GM12878 (cell line): Measurements from ENCODE around the gene HIGD1C. TPM values are rescaled to one million over a fixed set of nuclear protein-coding genes. Genes with fewer than 3 reads are reported as not detected.

Experiments
- ATAC-seq: fragments of 200-7000 bp; cut with Tn5 transposase; 3 replicates; pipeline ENCODE4 v1.9.1; 2020; ENCODE audit warnings: mild to moderate bottlenecking, moderate library complexity
- BruUV-seq: library from RNA; stranded (reverse); fragments of 400-500 nt; replicated peaks from 2 replicates; lab custom pipeline; 2021; lab: Mats Ljungman, UMichigan
- CTCF ChIA-PET: fragments of 300-600 bp; sonication (Branson Sonifier 250); formaldehyde crosslinking; extraction: SDS; loops from one replicate; lab custom pipeline; 2021; ENCODE audit warnings: inconsistent platforms; lab: Yijun Ruan, JAX
- POLR2A ChIA-PET: fragments of 350-600 bp; formaldehyde crosslinking; extraction: SDS; loops from one replicate; lab custom pipeline; 2021; ENCODE audit warnings: inconsistent platforms; lab: Charles Lee
- RAD21 ChIA-PET: fragments of 300-600 bp; sonication (Branson Sonifier 250); formaldehyde crosslinking; loops from one replicate; lab custom pipeline; 2023; ENCODE audit warnings: antibody characterized with exemption; ENCODE audit not compliant: unreplicated experiment; lab: Charles Lee
- SMC1A ChIA-PET: fragments of 300-600 bp; sonication (Branson Sonifier 250); formaldehyde crosslinking; loops from one replicate; lab custom pipeline; 2023; ENCODE audit not compliant: unreplicated experiment, uncharacterized antibody; lab: Charles Lee
- DNase-seq: peaks from one replicate; pipeline ENCODE4 v3.0.0-alpha.2; 2011; ENCODE audit warnings: low read depth, low spot score
- FAIRE-seq: peaks from 3 replicates; lab custom pipeline; 2011; peaks lifted over from hg19 to GRCh38; lab: Jason Lieb, UNC
- H2AFZ ChIP-seq: 2 replicates; pipeline ENCODE4 v1.6.0; 2011; ENCODE audit warnings: low read depth, low read length, control low read depth; ENCODE audit not compliant: control insufficient read depth
- H3K27ac ChIP-seq: 2 replicates; pipeline ENCODE4 v1.5.1; 2011; ENCODE audit warnings: control low read depth; ENCODE audit not compliant: control insufficient read depth, insufficient read depth
- H3K27me3 ChIP-seq, 2 experiments: replicated peaks in 1 of 2; 2 replicates each; pipeline versions ENCODE4 v1.6.0 to v1.6.1; 2011; ENCODE audit warnings: low read length in 1 of 2; ENCODE audit not compliant: control insufficient read depth in 2 of 2, insufficient read depth in 2 of 2
- H3K36me3 ChIP-seq, 2 experiments: 2 replicates each; pipeline ENCODE4 v1.5.1; 2011; ENCODE audit warnings: low read length in 1 of 2; ENCODE audit not compliant: control insufficient read depth in 2 of 2, insufficient read depth in 2 of 2
- H3K4me1 ChIP-seq: 2 replicates; pipeline ENCODE4 v1.6.1; 2011; ENCODE audit warnings: mild to moderate bottlenecking, low read length, moderate library complexity, mixed read lengths; ENCODE audit not compliant: control insufficient read depth, insufficient read depth
- H3K4me2 ChIP-seq: 2 replicates; pipeline ENCODE4 v1.6.0; 2011; ENCODE audit warnings: control low read depth; ENCODE audit not compliant: control insufficient read depth, insufficient read depth
- H3K4me3 ChIP-seq: fragments of 200-600 bp; sonication (generic); 2 replicates; pipeline ENCODE4 v1.5.1; 2016
- H3K79me2 ChIP-seq: 2 replicates; pipeline ENCODE4 v1.6.0; 2011; ENCODE audit warnings: low read length; ENCODE audit not compliant: control insufficient read depth, insufficient read depth
- H3K9ac ChIP-seq: 2 replicates; pipeline ENCODE4 v1.8.0; 2011; ENCODE audit warnings: low read length, control low read depth, mixed read lengths; ENCODE audit not compliant: control insufficient read depth, insufficient read depth
- H3K9me3 ChIP-seq: replicated peaks from 3 replicates; pipeline ENCODE4 v1.5.1; 2011; ENCODE audit warnings: mild to moderate bottlenecking, low read length; ENCODE audit not compliant: control insufficient read depth, insufficient read depth
- H4K20me1 ChIP-seq: 2 replicates; pipeline ENCODE4 v1.6.0; 2011; ENCODE audit not compliant: control insufficient read depth, insufficient read depth
- CHD1 ChIP-seq: IDR thresholded peaks from 2 replicates; pipeline ENCODE4 v1.6.1; 2012; ENCODE audit warnings: low read depth, low read length, improper control_type of control experiment
- GATAD2B ChIP-seq: fragments of 450-650 bp; conservative IDR thresholded peaks from 2 replicates; pipeline ENCODE4 v1.6.1; 2017; ENCODE audit warnings: low read depth, mild to moderate bottlenecking, moderate library complexity
- NFIC ChIP-seq: IDR thresholded peaks from 2 replicates; pipeline ENCODE4 v1.6.1; 2012; ENCODE audit warnings: low read depth, mild to moderate bottlenecking, inconsistent platforms, low read length, moderate library complexity
- POLR2AphosphoS2 ChIP-seq: IDR thresholded peaks from 2 replicates; pipeline ENCODE4 v1.6.1; 2011; ENCODE audit warnings: low read depth, mild to moderate bottlenecking, low read length, improper control_type of control experiment, moderate library complexity
- SP1 ChIP-seq: IDR thresholded peaks from one replicate; pipeline ENCODE4 v1.6.1; 2011; ENCODE audit warnings: low read depth, low read length
- STAT1 ChIP-seq: fragments of 450-650 bp; conservative IDR thresholded peaks from 2 replicates; pipeline ENCODE4 v1.6.1; 2014; ENCODE audit warnings: antibody characterized with exemption, mild to moderate bottlenecking
- ZNF217 ChIP-seq: fragments of 450-650 bp; IDR thresholded peaks from 2 replicates; pipeline ENCODE4 v1.6.1; 2017; ENCODE audit warnings: antibody characterized with exemption, mild to moderate bottlenecking
- ZNF274 ChIP-seq: IDR thresholded peaks from one replicate; pipeline ENCODE4 v1.8.0; 2011; ENCODE audit not compliant: insufficient read length, insufficient read depth
- ZNF622 ChIP-seq: fragments of 450-650 bp; IDR thresholded peaks from 2 replicates; pipeline ENCODE4 v1.6.1; 2017; ENCODE audit warnings: mild to moderate bottlenecking, inconsistent platforms
- WGBS: methylation state at CpG from one replicate; pipeline ENCODE4 v1.1.6; 2016; ENCODE audit warnings: low lambda C conversion rate; ENCODE audit not compliant: insufficient replicate concordance, insufficient coverage; ENCODE audit errors: missing lambda C conversion rate; 5-methylcytosine and 5-hydroxymethylcytosine counted together
- in situ Hi-C: fragments of 300-500 bp; cut with MboI; formaldehyde crosslinking; loops from 9 replicates; pipeline ENCODE4 v1.14.3; 2018; ENCODE audit warnings: mixed read lengths
- intact Hi-C: fragments of 100-400 bp; cut with micrococcal nuclease; formaldehyde crosslinking; loops from one replicate; pipeline ENCODE4 v1.14.2; 2022; ENCODE audit not compliant: unreplicated experiment
- polyA plus RNA-seq, 11 experiments: library from polyadenylated mRNA; depleted of rRNA in 4 of 11; unstranded in 6 of 11; stranded (reverse) in 5 of 11; fragments of >200 nt; fragmentation: Nextera tagmentation in 4 of 11; fragmentation: Illumina TruSeq in 1 of 11; extraction: Ambion mirVana in 4 of 11; extraction: Trizol in 1 of 11; gene quantifications; 1 replicate in 1 of 11; 2 replicates in 10 of 11; pipeline versions ENCODE4 v1.2.1 to v1.2.3, GENCODE V29; 2011 to 2016; ENCODE audit warnings: inconsistent platforms in 2 of 11, missing spikeins in 2 of 11, low read depth in 1 of 11
- total RNA-seq, 4 experiments: library from RNA; depleted of rRNA in 3 of 4; stranded (reverse); fragments of >200 nt in 3 of 4; fragmentation: Illumina TruSeq in 1 of 4; extraction: Trizol in 1 of 4; gene quantifications; 2 replicates each; pipeline versions ENCODE4 v1.2.1 to v1.2.3, GENCODE V29; 2013 to 2021
- TF ChIP-seq, protein P1 (sequence below): fragments of 450-650 bp; formaldehyde crosslinking; IDR thresholded peaks from 2 replicates; pipeline ENCODE4 v1.4.0; 2022; ENCODE audit warnings: mild to moderate bottlenecking, moderate library complexity
- TF ChIP-seq, protein P2 (sequence below): fragments of 450-650 bp; IDR thresholded peaks from 2 replicates; pipeline ENCODE4 v1.6.1; 2017; ENCODE audit warnings: low read depth, mild to moderate bottlenecking, moderate library complexity

The HIGD1C gene
- total and polyA plus RNA-seq, 10 of the 15 experiments (the other 5 are each of a cell fraction or from before 2014, with no cell fraction given) = not detected

DNA sequence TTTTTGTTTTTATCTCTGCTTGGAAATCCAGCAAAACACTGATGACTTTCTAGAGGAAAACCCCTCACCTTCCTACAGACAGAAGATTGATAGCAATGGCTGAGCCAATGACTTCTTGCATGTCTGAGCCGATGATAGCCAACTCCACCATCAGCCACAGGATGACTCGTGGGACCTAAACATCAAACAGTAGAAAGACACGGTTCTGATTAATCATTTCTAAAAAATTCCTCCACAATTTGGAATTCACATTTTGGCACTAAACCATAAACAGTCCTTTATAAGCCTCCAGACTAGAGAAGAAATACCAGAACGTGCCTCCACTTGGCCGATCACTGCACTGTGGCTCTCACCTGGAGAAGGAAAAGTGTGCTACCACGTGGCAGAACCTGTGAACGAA lies 47.9 kb downstream of the HIGD1C start:
- Histone ChIP-seq H3K27ac (no peak overlapping the region), H3K9me3 (no peaks in the 10 kb centered on the region), H3K4me3 (no peak overlapping the region), H2AFZ (no peak overlapping the region), H3K27me3 (no peaks in the 10 kb centered on the region), H3K9ac (no peak overlapping the region), H3K36me3 (peaks cover 4 to 15% of the 10 kb centered on the region in 2 experiments), H3K79me2 (no peaks in the 10 kb centered on the region), H3K4me2 (no peak overlapping the region), H4K20me1 (no peaks in the 10 kb centered on the region), H3K4me1 (no peaks in the 10 kb centered on the region)
- no peak for ATAC-seq
- TF ChIP-seq SP1 (no peak), GATAD2B (no peak), NFIC (no peak), POLR2AphosphoS2 (no peak), STAT1 (no peak)
- POLR2A ChIA-PET = no interaction called here
- WGBS = 84% methylated on average over 7 of the region's 7 CpGs
- intact Hi-C loops = no loop called here
- in situ Hi-C loops = no loop called here
- RAD21 ChIA-PET = no interaction called here
- no peak for DNase-seq
- BruUV-seq = no TSS peak
- CTCF ChIA-PET = no interaction called here
- no peak for FAIRE-seq
- SMC1A ChIA-PET = no interaction called here

GRCh38 chr12:51001799-51002198 lies 49.5 kb downstream of the HIGD1C start:
- DNase-seq (no peak), FAIRE-seq (no peak), ATAC-seq (no peak)
- ChIA-PET SMC1A (no interaction called here), CTCF (no interaction called here), POLR2A (interaction anchor here (0.6 kb wide), 1 partner anchor 17 kb away, joined by 4 read pairs; no protein-coding TSS in a partner anchor), RAD21 (no interaction called here)
- no TSS peak for BruUV-seq
- 93% methylated on average over 1 of the region's 1 CpG for WGBS
- Histone ChIP-seq H3K4me3 (no peak overlapping the region), H3K27ac (no peak overlapping the region), H3K9me3 (no peaks in the 10 kb centered on the region), H3K4me2 (no peak overlapping the region), H3K9ac (no peak overlapping the region), H2AFZ (no peak overlapping the region), H3K79me2 (no peaks in the 10 kb centered on the region), H3K36me3 (peaks cover 2 to 9% of the 10 kb centered on the region in 2 experiments)
- intact Hi-C loops (no loop called here), in situ Hi-C loops (no loop called here)
- TF ChIP-seq ZNF622 (no peak), ZNF217 (no peak), CHD1 (no peak), ZNF274 (no peak)
- TF ChIP-seq, protein P1, sequence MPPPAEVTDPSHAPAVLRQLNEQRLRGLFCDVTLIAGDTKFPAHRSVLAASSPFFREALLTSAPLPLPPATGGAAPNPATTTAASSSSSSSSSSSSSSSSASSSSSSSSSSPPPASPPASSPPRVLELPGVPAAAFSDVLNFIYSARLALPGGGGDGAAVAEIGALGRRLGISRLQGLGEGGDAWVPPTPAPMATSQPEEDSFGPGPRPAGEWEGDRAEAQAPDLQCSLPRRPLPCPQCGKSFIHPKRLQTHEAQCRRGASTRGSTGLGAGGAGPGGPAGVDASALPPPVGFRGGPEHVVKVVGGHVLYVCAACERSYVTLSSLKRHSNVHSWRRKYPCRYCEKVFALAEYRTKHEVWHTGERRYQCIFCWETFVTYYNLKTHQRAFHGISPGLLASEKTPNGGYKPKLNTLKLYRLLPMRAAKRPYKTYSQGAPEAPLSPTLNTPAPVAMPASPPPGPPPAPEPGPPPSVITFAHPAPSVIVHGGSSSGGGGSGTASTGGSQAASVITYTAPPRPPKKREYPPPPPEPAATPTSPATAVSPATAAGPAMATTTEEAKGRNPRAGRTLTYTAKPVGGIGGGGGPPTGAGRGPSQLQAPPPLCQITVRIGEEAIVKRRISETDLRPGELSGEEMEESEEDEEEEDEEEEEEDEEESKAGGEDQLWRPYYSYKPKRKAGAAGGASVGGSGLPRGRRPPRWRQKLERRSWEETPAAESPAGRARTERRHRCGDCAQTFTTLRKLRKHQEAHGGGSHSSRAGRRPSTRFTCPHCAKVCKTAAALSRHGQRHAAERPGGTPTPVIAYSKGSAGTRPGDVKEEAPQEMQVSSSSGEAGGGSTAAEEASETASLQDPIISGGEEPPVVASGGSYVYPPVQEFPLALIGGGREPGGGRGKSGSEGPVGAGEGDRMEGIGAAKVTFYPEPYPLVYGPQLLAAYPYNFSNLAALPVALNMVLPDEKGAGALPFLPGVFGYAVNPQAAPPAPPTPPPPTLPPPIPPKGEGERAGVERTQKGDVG (CRISPR knock-in tag) = no peak
- TF ChIP-seq, protein P2, sequence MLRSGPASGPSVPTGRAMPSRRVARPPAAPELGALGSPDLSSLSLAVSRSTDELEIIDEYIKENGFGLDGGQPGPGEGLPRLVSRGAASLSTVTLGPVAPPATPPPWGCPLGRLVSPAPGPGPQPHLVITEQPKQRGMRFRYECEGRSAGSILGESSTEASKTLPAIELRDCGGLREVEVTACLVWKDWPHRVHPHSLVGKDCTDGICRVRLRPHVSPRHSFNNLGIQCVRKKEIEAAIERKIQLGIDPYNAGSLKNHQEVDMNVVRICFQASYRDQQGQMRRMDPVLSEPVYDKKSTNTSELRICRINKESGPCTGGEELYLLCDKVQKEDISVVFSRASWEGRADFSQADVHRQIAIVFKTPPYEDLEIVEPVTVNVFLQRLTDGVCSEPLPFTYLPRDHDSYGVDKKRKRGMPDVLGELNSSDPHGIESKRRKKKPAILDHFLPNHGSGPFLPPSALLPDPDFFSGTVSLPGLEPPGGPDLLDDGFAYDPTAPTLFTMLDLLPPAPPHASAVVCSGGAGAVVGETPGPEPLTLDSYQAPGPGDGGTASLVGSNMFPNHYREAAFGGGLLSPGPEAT = no peak
- TF ChIP-seq, all 136 proteins: peak for 0
- H3K4me1 ChIP-seq = no peaks in the 10 kb centered on the region
- no peaks in the 10 kb centered on the region for H3K27me3 ChIP-seq
- H4K20me1 ChIP-seq = no peaks in the 10 kb centered on the region
